ENCODE data around the gene ZNF598. TPM values are rescaled to one million over a fixed set of nuclear protein-coding genes. Genes with fewer than 3 reads are reported as not detected.

Gene ZNF598
- 90.4 TPM for total RNA-seq (ENCODE audit: unreplicated experiment)
- long read RNA-seq: 0 reads

GRCh38 chr16:2009791-2010510 lies at the start of gene ZNF598:
TSS of gene ZNF598 (minus strand) at chr16:2009821.
- Mint-ChIP-seq H3K36me3 (ENCODE audit: unreplicated experiment) (peaks cover 4% of the 10 kb centered on the region), H3K27me3 (ENCODE audit: unreplicated experiment) (peaks cover 14% of the 10 kb centered on the region), H3K4me3 (ENCODE audit: unreplicated experiment) (peak within 1 kb of the TSS; percentile 93), H3K27ac (ENCODE audit: unreplicated experiment) (peak within 1 kb of the TSS; percentile 90), H3K4me1 (ENCODE audit: low read depth, unreplicated experiment) (peaks cover 20% of the 10 kb centered on the region), H3K9me3 (ENCODE audit: unreplicated experiment) (peaks cover 8% of the 10 kb centered on the region)
- DNase-seq: peak; percentile 88
- no peak for TF ChIP-seq CTCF (IDR thresholded peaks at IDR 0.05; ENCODE audit: partially characterized antibody, unreplicated experiment)

- DNase-seq: no peak
- Mint-ChIP-seq H3K9me3 (ENCODE audit: unreplicated experiment) (peaks cover 15% of the 10 kb centered on the region), H3K4me3 (ENCODE audit: unreplicated experiment) (peak overlapping the region; percentile 38), H3K4me1 (ENCODE audit: low read depth, unreplicated experiment) (peaks cover 3% of the 10 kb centered on the region), H3K27me3 (ENCODE audit: unreplicated experiment) (peaks cover 7% of the 10 kb centered on the region), H3K27ac (ENCODE audit: unreplicated experiment) (no peak overlapping the region), H3K36me3 (ENCODE audit: unreplicated experiment) (no peaks in the 10 kb centered on the region)
- no peak for TF ChIP-seq CTCF (IDR thresholded peaks at IDR 0.05; ENCODE audit: partially characterized antibody, unreplicated experiment)
Measured at GRCh38 chr16:2058872-2059271, 49.3 kb upstream of the ZNF598 start.

GRCh38 chr16:2058420-2058819 lies 48.8 kb upstream of the ZNF598 start:
- Mint-ChIP-seq H3K9me3 (ENCODE audit: unreplicated experiment) (peaks cover 10% of the 10 kb centered on the region), H3K4me3 (ENCODE audit: unreplicated experiment) (peak overlapping the region; percentile 38), H3K36me3 (ENCODE audit: unreplicated experiment) (no peaks in the 10 kb centered on the region), H3K27me3 (ENCODE audit: unreplicated experiment) (peaks cover 7% of the 10 kb centered on the region), H3K27ac (ENCODE audit: unreplicated experiment) (no peak overlapping the region), H3K4me1 (ENCODE audit: low read depth, unreplicated experiment) (peaks cover 3% of the 10 kb centered on the region)
- TF ChIP-seq CTCF (IDR thresholded peaks at IDR 0.05; ENCODE audit: partially characterized antibody, unreplicated experiment): no peak
- no peak for DNase-seq

- no peak for TF ChIP-seq CTCF (IDR thresholded peaks at IDR 0.05; ENCODE audit: partially characterized antibody, unreplicated experiment)
- Mint-ChIP-seq H3K4me3 (ENCODE audit: unreplicated experiment) (peak overlapping the region; percentile 4), H3K36me3 (ENCODE audit: unreplicated experiment) (no peaks in the 10 kb centered on the region), H3K9me3 (ENCODE audit: unreplicated experiment) (peaks cover 11% of the 10 kb centered on the region), H3K27ac (ENCODE audit: unreplicated experiment) (no peak overlapping the region), H3K4me1 (ENCODE audit: low read depth, unreplicated experiment) (peaks cover 3% of the 10 kb centered on the region), H3K27me3 (ENCODE audit: unreplicated experiment) (peaks cover 7% of the 10 kb centered on the region)
- no peak for DNase-seq
Measured at GRCh38 chr16:2057438-2057837, 47.8 kb upstream of the ZNF598 start.

- Mint-ChIP-seq H3K9me3 (ENCODE audit: unreplicated experiment) (peaks cover 10% of the 10 kb centered on the region), H3K27me3 (ENCODE audit: unreplicated experiment) (peaks cover 7% of the 10 kb centered on the region), H3K4me1 (ENCODE audit: low read depth, unreplicated experiment) (peaks cover 3% of the 10 kb centered on the region), H3K36me3 (ENCODE audit: unreplicated experiment) (no peaks in the 10 kb centered on the region), H3K27ac (ENCODE audit: unreplicated experiment) (no peak overlapping the region), H3K4me3 (ENCODE audit: unreplicated experiment) (peak overlapping the region; percentile 4)
- DNase-seq: no peak
- no peak for TF ChIP-seq CTCF (IDR thresholded peaks at IDR 0.05; ENCODE audit: partially characterized antibody, unreplicated experiment)
Measured at GRCh38 chr16:2056681-2057407, 47.2 kb upstream of the ZNF598 start.

Data from glutamatergic neuron (in vitro differentiated cells).